ENCODE data around the gene SH3PXD2B. TPM values are rescaled to one million over a fixed set of nuclear protein-coding genes. Genes with fewer than 3 reads are reported as not detected.

The SH3PXD2B gene
- total RNA-seq, 1 experiment from 2014 or later = 27.5 TPM

- intact Hi-C loops (cut with micrococcal nuclease) = no loop called here
- TF ChIP-seq EZH2phosphoT487 (IDR thresholded peaks at IDR 0.05; ENCODE audit: borderline replicate concordance) (no peak), EZH2 (IDR thresholded peaks at IDR 0.05) (no peak), TCF7L2 (IDR thresholded peaks at IDR 0.05; ENCODE audit: borderline replicate concordance, extremely low read depth, insufficient read depth, insufficient read length) (no peak), POLR2AphosphoS5 (IDR thresholded peaks at IDR 0.05; ENCODE audit: low read depth, low read length) (no peak), SIN3A (IDR thresholded peaks at IDR 0.05; ENCODE audit: low read depth) (no peak), SP1 (IDR thresholded peaks at IDR 0.05; ENCODE audit: low read depth) (no peak), CBX3 (IDR thresholded peaks at IDR 0.05; ENCODE audit: low read depth) (no peak), REST (IDR thresholded peaks at IDR 0.05; ENCODE audit: low read depth) (no peak), SRF (IDR thresholded peaks at IDR 0.05; ENCODE audit: low read depth) (no peak), ELF1 (IDR thresholded peaks at IDR 0.05; ENCODE audit: borderline replicate concordance, low read depth) (no peak)
Observed at GRCh38 chr5:172486912-172487311, 32.6 kb upstream of the SH3PXD2B start.

More at GRCh38 chr5:172486912-172487311, 32.6 kb upstream of the SH3PXD2B start:
- Histone ChIP-seq H3K27me3 (ENCODE audit: insufficient read depth, low read length) (no peaks in the 10 kb centered on the region), H3K36me3 (ENCODE audit: control insufficient read depth in 1 of 2, insufficient read depth in 2 of 2, low read length in 2 of 2) (no peaks in the 10 kb centered on the region), H3K79me2 (ENCODE audit: insufficient read depth, low read length) (no peaks in the 10 kb centered on the region), H3K9me3 (ENCODE audit: control insufficient read depth in 1 of 2, insufficient read depth in 1 of 2, low read depth in 1 of 2, low read length in 2 of 2) (no peaks in the 10 kb centered on the region), H3K4me2 (ENCODE audit: low read length) (no peak overlapping the region), H3K27ac (ENCODE audit: low read depth, low read length) (no peak overlapping the region), H3K9ac (ENCODE audit: low read length) (no peak overlapping the region), H4K20me1 (ENCODE audit: insufficient read depth) (no peaks in the 10 kb centered on the region), H3K4me3 (replicated peaks in 1 of 2; ENCODE audit: low read depth in 1 of 2, low read length in 2 of 2) (no peak overlapping the region), H3K4me1 (ENCODE audit: control insufficient read depth in 1 of 2, insufficient read depth in 2 of 2, low read length in 2 of 2) (no peaks in the 10 kb centered on the region), H2AFZ (ENCODE audit: low read depth, low read length, poor library complexity, severe bottlenecking) (no peak overlapping the region), H3K9me2 (ENCODE audit: insufficient read depth) (no peaks in the 10 kb centered on the region)
- DNase-seq (ENCODE audit: low read depth, low spot score) (no peak), ATAC-seq (no peak)
- BruUV-seq (replicated peaks) = no TSS peak
- ChIA-PET RAD21 (ENCODE audit: low non-redundant PET in 1 of 2, low total read pairs in 2 of 2, uncharacterized antibody in 2 of 2, unreplicated experiment in 2 of 2) (no interaction called here), POLR2A (no interaction called here), CTCF (no interaction called here)

Measured in HCT116 (cell line).